IPS-NIHi11 (cell line): Measurements from ENCODE around the gene DYRK1B.
A peak's percentile ranks its signal among the peaks of the same experiment; 100 is the strongest.
"Not testable (repeated sequence)": the region's sequence is repeated elsewhere in the genome, so short reads cannot be mapped to it uniquely, and the experiment has no call there.

Source experiments
- DNase-seq: peaks from one replicate; pipeline ENCODE4 v3.0.0; 2012; ENCODE audit warnings: mixed read lengths, low spot score

DYRK1B gene

GRCh38 chr19:39830847-39831246 is 3.1 kb downstream of the DYRK1B start:
- no peak for DNase-seq

GRCh38 chr19:39830406-39830805 is 3.6 kb downstream of the DYRK1B start:
- DNase-seq, result no peak

GRCh38 chr19:39829702-39830275 is 4.2 kb downstream of the DYRK1B start:
- DNase-seq, result no peak

GRCh38 chr19:39828654-39829032 is 5.3 kb downstream of the DYRK1B start:
- no peak for DNase-seq

- DNase-seq, result no peak
Observed at GRCh38 chr19:39828015-39828653, 5.8 kb downstream of the DYRK1B start.

GRCh38 chr19:39827216-39827615 is 6.7 kb downstream of the DYRK1B start:
- DNase-seq, result no peak

GRCh38 chr19:39826311-39826945 is 7.5 kb downstream of the DYRK1B start:
- DNase-seq, result no peak

- no peak for DNase-seq
Observed at GRCh38 chr19:39825531-39826076, 8.4 kb downstream of the DYRK1B start.

- no peak for DNase-seq
Observed at GRCh38 chr19:39825093-39825463, 8.9 kb downstream of the DYRK1B start.

- peak; percentile 90 for DNase-seq
Observed at GRCh38 chr19:39824143-39825092, 9.5 kb downstream of the DYRK1B start.

- no peak for DNase-seq
Observed at GRCh38 chr19:39823686-39824085, 10.3 kb downstream of the DYRK1B start.

- no peak for DNase-seq
Observed at GRCh38 chr19:39820696-39821095, 13.3 kb downstream of the DYRK1B start.

- no peak for DNase-seq
Observed at GRCh38 chr19:39819786-39820185, 14.2 kb downstream of the DYRK1B start.

GRCh38 chr19:39818626-39819097 is 15.3 kb downstream of the DYRK1B start:
- DNase-seq, result no peak

- DNase-seq, result no peak
Observed at GRCh38 chr19:39817888-39818561, 15.9 kb downstream of the DYRK1B start.

- DNase-seq, result no peak
Observed at GRCh38 chr19:39816287-39817048, 17.5 kb downstream of the DYRK1B start.

GRCh38 chr19:39814595-39814994 is 19.4 kb downstream of the DYRK1B start:
- DNase-seq, result no peak

GRCh38 chr19:39814111-39814510 is 19.9 kb downstream of the DYRK1B start:
- not testable (repeated sequence) for DNase-seq

- no peak for DNase-seq
Observed at GRCh38 chr19:39813264-39813993, 20.5 kb downstream of the DYRK1B start.

- no peak for DNase-seq
Observed at GRCh38 chr19:39811064-39811463, 22.9 kb downstream of the DYRK1B start.
